HEK293 (cell line): ENCODE data around the gene MDM4.

ENCODE experiments used
- CTCF ChIA-PET: fragments of 350-600 bp; formaldehyde crosslinking; extraction: SDS; loops from one replicate; lab custom pipeline; 2021; ENCODE audit warnings: antibody characterized with exemption; lab: Yijun Ruan, JAX
- POLR2A ChIA-PET: fragments of 300-600 bp; formaldehyde crosslinking; extraction: SDS; loops from one replicate; lab custom pipeline; 2020; ENCODE audit warnings: antibody characterized with exemption, inconsistent platforms; lab: Yijun Ruan, JAX
- H3K27ac ChIP-seq: fragments of 200-500 bp; sonication (Bioruptor generic); 2 replicates; pipeline ENCODE4 v1.5.1; 2014; ENCODE audit warnings: low read depth, low read length, control low read depth, inconsistent platforms; ENCODE audit errors: extremely low read depth
- H3K36me3 ChIP-seq, 2 experiments: fragments of 200-500 bp in 1 of 2; sonication (Bioruptor generic) in 1 of 2; 1 replicate in 1 of 2; 2 replicates in 1 of 2; pipeline ENCODE4 v1.5.1; 2014 to 2017; ENCODE audit warnings: inconsistent platforms in 2 of 2, low read length in 2 of 2; ENCODE audit not compliant: control insufficient read depth in 2 of 2, insufficient read depth in 1 of 2
- H3K4me1 ChIP-seq: fragments of 200-500 bp; sonication (Bioruptor generic); 2 replicates; pipeline ENCODE4 v1.5.1; 2014; ENCODE audit warnings: mild to moderate bottlenecking, low read length, inconsistent platforms; ENCODE audit not compliant: control insufficient read depth, insufficient read depth
- H3K4me3 ChIP-seq: 2 replicates; pipeline ENCODE4 v1.5.1; 2011; ENCODE audit warnings: low read depth, mild to moderate bottlenecking, control low read depth, low read length, moderate library complexity
- H3K9me3 ChIP-seq: fragments of 200-500 bp; sonication (Bioruptor generic); 2 replicates; pipeline ENCODE4 v1.5.1; 2014; ENCODE audit warnings: low read depth, low read length, inconsistent platforms; ENCODE audit not compliant: control insufficient read depth, insufficient read depth
- BCL11A ChIP-seq: fragments of 450-650 bp; formaldehyde crosslinking; IDR thresholded peaks from 2 replicates; pipeline ENCODE4 v1.5.1; 2016; ENCODE audit warnings: low read depth, missing biosample characterization, missing genetic modification characterization
- GLIS2 ChIP-seq: fragments of 450-650 bp; formaldehyde crosslinking; IDR thresholded peaks from 2 replicates; pipeline ENCODE4 v1.5.1; 2016; ENCODE audit warnings: missing biosample characterization, missing genetic modification characterization
- KLF17 ChIP-seq: fragments of 450-650 bp; formaldehyde crosslinking; IDR thresholded peaks from 2 replicates; pipeline ENCODE4 v1.5.1; 2016; ENCODE audit warnings: missing biosample characterization, missing genetic modification characterization
- PBX3 ChIP-seq: sonication (generic); formaldehyde crosslinking; IDR thresholded peaks from 2 replicates; pipeline ENCODE4 v1.8.1; 2022; ENCODE audit warnings: mild to moderate bottlenecking, moderate library complexity, missing genetic modification reagents
- PRDM6 ChIP-seq: fragments of 450-650 bp; formaldehyde crosslinking; IDR thresholded peaks from 2 replicates; pipeline ENCODE4 v1.5.1; 2017; ENCODE audit warnings: missing biosample characterization, missing genetic modification characterization
- YY2 ChIP-seq: fragments of 450-650 bp; formaldehyde crosslinking; IDR thresholded peaks from 2 replicates; pipeline ENCODE4 v1.5.1; 2016; ENCODE audit warnings: missing biosample characterization, missing genetic modification characterization
- ZFP69B ChIP-seq: fragments of 450-650 bp; formaldehyde crosslinking; IDR thresholded peaks from 2 replicates; pipeline ENCODE4 v1.5.1; 2016; ENCODE audit warnings: missing biosample characterization, missing genetic modification characterization
- ZNF112 ChIP-seq: fragments of 450-650 bp; formaldehyde crosslinking; IDR thresholded peaks from 2 replicates; pipeline ENCODE4 v1.5.0; 2017; ENCODE audit warnings: missing biosample characterization, missing genetic modification characterization
- ZNF114 ChIP-seq: fragments of 450-650 bp; formaldehyde crosslinking; IDR thresholded peaks from 2 replicates; pipeline ENCODE4 v1.5.0; 2017; ENCODE audit warnings: missing biosample characterization, missing genetic modification characterization
- ZNF140 ChIP-seq: fragments of 450-650 bp; formaldehyde crosslinking; IDR thresholded peaks from 2 replicates; pipeline ENCODE4 v1.5.1; 2016; ENCODE audit warnings: missing biosample characterization, missing genetic modification characterization
- ZNF18 ChIP-seq: fragments of 450-650 bp; formaldehyde crosslinking; IDR thresholded peaks from 2 replicates; pipeline ENCODE4 v1.5.1; 2016; ENCODE audit warnings: missing biosample characterization, missing genetic modification characterization
- ZNF239 ChIP-seq: fragments of 450-650 bp; formaldehyde crosslinking; IDR thresholded peaks from 2 replicates; pipeline ENCODE4 v1.5.1; 2016; ENCODE audit warnings: missing biosample characterization, missing genetic modification characterization
- ZNF280C ChIP-seq: fragments of 450-650 bp; formaldehyde crosslinking; IDR thresholded peaks from 2 replicates; pipeline ENCODE4 v1.5.1; 2016; ENCODE audit warnings: missing biosample characterization, missing genetic modification characterization
- ZNF311 ChIP-seq: fragments of 450-650 bp; formaldehyde crosslinking; IDR thresholded peaks from 2 replicates; pipeline ENCODE4 v1.5.1; 2017; ENCODE audit warnings: missing biosample characterization, missing genetic modification characterization, borderline replicate concordance
- ZNF335 ChIP-seq: fragments of 450-650 bp; formaldehyde crosslinking; conservative IDR thresholded peaks from 2 replicates; pipeline ENCODE4 v1.5.1; 2016; ENCODE audit warnings: missing biosample characterization, missing genetic modification characterization
- ZNF398 ChIP-seq: fragments of 450-650 bp; formaldehyde crosslinking; IDR thresholded peaks from 2 replicates; pipeline ENCODE4 v1.5.1; 2017; ENCODE audit warnings: missing biosample characterization, missing genetic modification characterization
- ZNF416 ChIP-seq: fragments of 450-650 bp; formaldehyde crosslinking; IDR thresholded peaks from 2 replicates; pipeline ENCODE4 v1.5.1; 2016; ENCODE audit warnings: missing biosample characterization, missing genetic modification characterization
- ZNF48 ChIP-seq: fragments of 450-650 bp; formaldehyde crosslinking; IDR thresholded peaks from 2 replicates; pipeline ENCODE4 v1.5.1; 2016; ENCODE audit warnings: missing biosample characterization, missing genetic modification characterization
- ZNF548 ChIP-seq: fragments of 450-650 bp; formaldehyde crosslinking; IDR thresholded peaks from 2 replicates; pipeline ENCODE4 v1.5.1; 2016; ENCODE audit warnings: missing biosample characterization, missing genetic modification characterization
- ZNF549 ChIP-seq: fragments of 450-650 bp; IDR thresholded peaks from 2 replicates; pipeline ENCODE4 v1.5.1; 2018; ENCODE audit warnings: missing biosample characterization, missing genetic modification characterization, mild to moderate bottlenecking, inconsistent platforms, moderate library complexity
- ZNF560 ChIP-seq: fragments of 450-650 bp; formaldehyde crosslinking; IDR thresholded peaks from 2 replicates; pipeline ENCODE4 v1.5.1; 2017; ENCODE audit warnings: missing biosample characterization, missing genetic modification characterization, borderline replicate concordance
- ZNF623 ChIP-seq: fragments of 450-650 bp; formaldehyde crosslinking; IDR thresholded peaks from 2 replicates; pipeline ENCODE4 v1.5.1; 2016; ENCODE audit warnings: missing biosample characterization, missing genetic modification characterization
- ZNF626 ChIP-seq: fragments of 450-650 bp; sonication (Bioruptor Pico); formaldehyde crosslinking; IDR thresholded peaks from 2 replicates; pipeline ENCODE4 v1.5.1; 2018; ENCODE audit warnings: missing biosample characterization, missing genetic modification characterization, inconsistent platforms

Gene MDM4

GRCh38 chr1:204506201-204506968, 9.8 kb upstream of the MDM4 start (continued):
- no peak for TF ChIP-seq ZNF560 (tag by site-specific recombination)
- no peak for TF ChIP-seq YY2
- peak; percentile 49 for TF ChIP-seq ZFP69B (tag by site-specific recombination)
- no peak for TF ChIP-seq ZNF140 (tag by site-specific recombination)
- TF ChIP-seq ZNF311 (tag by site-specific recombination): no peak
- no peak for TF ChIP-seq ZNF112 (tag by site-specific recombination)
- TF ChIP-seq ZNF398 (tag by site-specific recombination): no peak; the same call in 1 of the 2 replicates
- no peak for TF ChIP-seq ZNF549 (tag by site-specific recombination)
- no peak for TF ChIP-seq GLIS2
- peak; percentile 79 for TF ChIP-seq PRDM6 (tag by site-specific recombination)
- TF ChIP-seq ZNF548: peak; percentile 19; the same call in 1 of the 2 replicates

GRCh38 chr1:204506969-204507316, 9.3 kb upstream of the MDM4 start:
- Histone ChIP-seq H3K27ac (peak overlapping the region; percentile 78), H3K4me1 (no peaks in the 10 kb centered on the region), H3K36me3 (no peaks in the 10 kb centered on the region), H3K9me3 (no peaks in the 10 kb centered on the region), H3K4me3 (peak overlapping the region; percentile 58)
- POLR2A ChIA-PET: interaction anchor here (0.6 to 4.1 kb wide), 9 partner anchors 10 to 108 kb away, joined by 3 to 64 read pairs (median 4); partner anchors contain the start of genes MDM4 and PIK3C2B
- CTCF ChIA-PET: interaction anchor here (0.6 to 19.1 kb wide), 8 partner anchors 9 to 344 kb away, joined by 3 to 314 read pairs (median 8); partner anchors contain the start of genes MDM4 and PIK3C2B
- TF ChIP-seq ZNF48 (tag by site-specific recombination) (no peak), ZNF239 (tag by site-specific recombination) (no peak), ZNF626 (tag by site-specific recombination) (peak; percentile 3; the same call in 1 of the 2 replicates), KLF17 (tag by site-specific recombination) (peak; percentile 73), ZNF18 (tag by site-specific recombination) (no peak), ZNF114 (tag by site-specific recombination) (no peak), ZNF416 (tag by site-specific recombination) (no peak), ZNF623 (tag by site-specific recombination) (no peak), ZNF335 (tag by site-specific recombination) (no peak), PBX3 (no peak), ZNF280C (no peak), BCL11A (tag by site-specific recombination) (no peak)
